ENCODE data around the gene GDF11.

GDF11 gene

GRCh38 chr12:55721601-55722213, 21.2 kb upstream of the GDF11 start:
- Histone ChIP-seq H3K4me1 (peaks cover 94% of the 10 kb centered on the region), H3K36me3 (peaks cover 50% of the 10 kb centered on the region), H3K4me3 (no peak overlapping the region), H3K4me2 (no peak overlapping the region), H3K27ac (no peak overlapping the region), H3K9ac (no peak overlapping the region), H3K9me3 (no peaks in the 10 kb centered on the region), H3K27me3 (no peaks in the 10 kb centered on the region), H4K20me1 (peaks cover 14% of the 10 kb centered on the region)
- no peak for TF ChIP-seq Cebpa-rat (IDR thresholded peaks at IDR 0.05)

- Histone ChIP-seq H3K9ac (peak overlapping the region; percentile 30; the same call in 1 of the 2 replicates), H3K4me2 (peak overlapping the region; percentile 68), H3K27me3 (no peaks in the 10 kb centered on the region), H4K20me1 (peaks cover 27% of the 10 kb centered on the region), H3K4me1 (peaks cover 94% of the 10 kb centered on the region), H3K9me3 (no peaks in the 10 kb centered on the region), H3K27ac (peak overlapping the region; percentile 68), H3K36me3 (peaks cover 57% of the 10 kb centered on the region), H3K4me3 (no peak overlapping the region)
- no peak for TF ChIP-seq Cebpa-rat (IDR thresholded peaks at IDR 0.05)
Measured at GRCh38 chr12:55722948-55723347, 20.0 kb upstream of the GDF11 start.

- peak overlapping the region; percentile 68 for H3K27ac ChIP-seq
- peaks cover 87% of the 10 kb centered on the region for H3K4me1 ChIP-seq
- H3K9ac ChIP-seq: peak overlapping the region; percentile 57; the same call in 1 of the 2 replicates
- H3K36me3 ChIP-seq: peaks cover 57% of the 10 kb centered on the region
- peaks cover 28% of the 10 kb centered on the region for H4K20me1 ChIP-seq
- TF ChIP-seq Cebpa-rat (IDR thresholded peaks at IDR 0.05): no peak
- H3K27me3 ChIP-seq: no peaks in the 10 kb centered on the region
- H3K4me2 ChIP-seq: peak overlapping the region; percentile 68
- H3K4me3 ChIP-seq: no peak overlapping the region
- no peaks in the 10 kb centered on the region for H3K9me3 ChIP-seq
Measured at GRCh38 chr12:55723516-55724225, 19.3 kb upstream of the GDF11 start.

DNA sequence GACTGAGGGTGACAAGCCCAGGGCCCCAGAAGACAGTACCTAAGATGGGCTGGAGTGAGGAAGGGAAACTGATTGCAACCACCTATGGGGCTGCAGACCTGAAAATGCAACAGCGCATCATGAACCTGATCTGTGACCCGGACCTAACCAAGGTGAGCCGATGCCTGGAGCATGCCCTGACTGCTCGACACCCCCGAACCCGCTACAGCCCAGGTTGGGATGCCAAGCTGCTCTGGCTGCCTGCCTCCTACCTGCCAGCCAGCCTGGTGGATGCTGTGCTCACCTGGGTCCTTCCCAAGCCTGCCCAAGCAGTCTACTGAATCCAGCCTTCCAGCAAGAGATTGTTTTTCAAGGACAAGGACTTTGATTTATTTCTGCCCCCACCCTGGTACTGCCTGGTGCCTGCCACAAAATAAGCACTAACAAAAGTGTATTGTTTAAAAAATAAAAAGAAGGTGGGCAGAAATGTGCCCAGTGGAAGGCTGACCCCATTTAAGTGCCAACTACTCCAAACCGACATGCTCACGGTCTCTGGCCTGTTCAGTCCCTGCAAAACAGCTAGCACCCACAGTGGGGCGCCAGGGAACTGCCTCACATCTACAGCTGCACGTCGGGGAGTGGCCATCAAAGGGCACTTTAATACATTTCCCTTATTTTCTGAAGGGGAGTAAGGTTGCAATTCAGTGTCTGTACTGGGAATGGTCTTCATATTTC, 18.5 kb upstream of the GDF11 start:
- H3K9ac ChIP-seq: no peak overlapping the region

GRCh38 chr12:55724940-55725309, 18.0 kb upstream of the GDF11 start:
- H3K9me3 ChIP-seq: no peaks in the 10 kb centered on the region
- peaks cover 28% of the 10 kb centered on the region for H4K20me1 ChIP-seq
- H3K4me2 ChIP-seq: peak overlapping the region; percentile 68
- TF ChIP-seq Cebpa-rat (IDR thresholded peaks at IDR 0.05): no peak
- H3K4me3 ChIP-seq: no peak overlapping the region
- peaks cover 46% of the 10 kb centered on the region for H3K36me3 ChIP-seq
- H3K27ac ChIP-seq: no peak overlapping the region
- H3K27me3 ChIP-seq: no peaks in the 10 kb centered on the region
- peaks cover 77% of the 10 kb centered on the region for H3K4me1 ChIP-seq
- no peak overlapping the region for H3K9ac ChIP-seq

More for the DNA sequence above, 18.5 kb upstream of the GDF11 start:
- H4K20me1 ChIP-seq: peaks cover 28% of the 10 kb centered on the region
- TF ChIP-seq Cebpa-rat (IDR thresholded peaks at IDR 0.05): no peak
- H3K27me3 ChIP-seq: no peaks in the 10 kb centered on the region
- H3K9me3 ChIP-seq: no peaks in the 10 kb centered on the region
- H3K27ac ChIP-seq: no peak overlapping the region
- peak overlapping the region; percentile 68 for H3K4me2 ChIP-seq
- peaks cover 50% of the 10 kb centered on the region for H3K36me3 ChIP-seq
- peaks cover 80% of the 10 kb centered on the region for H3K4me1 ChIP-seq
- H3K4me3 ChIP-seq: no peak overlapping the region

GRCh38 chr12:55725556-55725955, 17.4 kb upstream of the GDF11 start:
- H3K4me3 ChIP-seq: no peak overlapping the region
- no peak overlapping the region for H3K27ac ChIP-seq
- TF ChIP-seq Cebpa-rat (IDR thresholded peaks at IDR 0.05): no peak
- H3K9me3 ChIP-seq: no peaks in the 10 kb centered on the region
- no peak overlapping the region for H3K9ac ChIP-seq
- peaks cover 77% of the 10 kb centered on the region for H3K4me1 ChIP-seq
- peaks cover 28% of the 10 kb centered on the region for H4K20me1 ChIP-seq
- H3K4me2 ChIP-seq: peak overlapping the region; percentile 68; the same call in 1 of the 2 replicates
- peaks cover 46% of the 10 kb centered on the region for H3K36me3 ChIP-seq
- no peaks in the 10 kb centered on the region for H3K27me3 ChIP-seq

DNA sequence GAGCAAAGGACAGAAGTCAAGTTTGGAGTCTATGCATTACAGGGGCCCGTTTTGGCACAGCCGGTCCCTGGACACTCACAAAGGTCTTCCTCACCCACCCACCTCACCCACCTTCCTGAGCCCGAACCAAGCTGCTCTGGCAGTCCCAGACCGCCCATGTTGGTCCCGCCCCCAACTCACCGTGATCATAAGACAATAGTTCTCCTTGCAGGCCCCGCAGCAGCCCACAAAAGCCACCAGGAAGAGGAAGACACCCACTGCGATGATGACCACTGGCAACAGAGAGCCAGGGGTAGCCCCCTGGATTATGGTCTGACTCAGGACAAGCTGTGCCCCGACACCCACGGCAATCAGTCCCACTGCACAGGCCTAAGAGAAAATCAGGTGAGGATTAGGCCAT, 16.0 kb upstream of the GDF11 start:
- Histone ChIP-seq H3K27me3 (no peaks in the 10 kb centered on the region), H3K9ac (peak overlapping the region; percentile 87), H3K27ac (peak overlapping the region; percentile 89), H3K4me3 (peak overlapping the region; percentile 77; the same call in 1 of the 2 replicates), H3K9me3 (no peaks in the 10 kb centered on the region), H3K36me3 (peaks cover 36% of the 10 kb centered on the region), H4K20me1 (peaks cover 28% of the 10 kb centered on the region), H3K4me1 (peaks cover 77% of the 10 kb centered on the region), H3K4me2 (peak overlapping the region; percentile 99)
- no peak for TF ChIP-seq Cebpa-rat (IDR thresholded peaks at IDR 0.05)

DNA sequence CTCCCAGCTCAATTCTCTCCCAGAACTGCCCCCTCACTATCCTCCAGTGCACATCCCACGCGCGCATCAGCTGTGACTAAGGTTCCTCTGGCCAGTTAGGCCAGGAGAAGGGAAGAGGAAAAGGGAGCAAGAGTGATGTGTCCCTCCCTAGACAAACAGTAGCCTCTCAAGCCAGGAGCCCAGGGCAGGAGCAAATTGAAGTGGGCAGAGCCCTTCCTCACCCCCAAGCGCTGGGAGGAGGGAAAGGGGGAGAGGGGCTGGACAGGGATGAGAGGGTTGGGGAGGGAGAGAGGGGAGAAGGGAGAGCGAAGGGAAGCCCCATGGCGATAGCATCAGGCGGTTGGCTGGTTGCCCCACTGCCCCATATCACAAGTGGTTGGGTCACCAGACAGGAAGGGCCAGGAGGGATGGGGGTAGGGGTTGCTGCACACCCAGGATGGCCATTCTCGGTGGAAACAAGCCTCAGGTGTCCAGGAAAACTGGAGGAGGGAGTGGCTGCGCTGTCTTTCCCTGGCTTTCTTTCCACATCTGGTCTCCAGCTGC, 15.2 kb upstream of the GDF11 start:
- Histone ChIP-seq H3K4me1 (peaks cover 77% of the 10 kb centered on the region), H3K27me3 (no peaks in the 10 kb centered on the region), H4K20me1 (peaks cover 28% of the 10 kb centered on the region), H3K9ac (peak overlapping the region; percentile 87), H3K4me2 (peak overlapping the region; percentile 99), H3K9me3 (no peaks in the 10 kb centered on the region), H3K27ac (peak overlapping the region; percentile 89), H3K4me3 (peak overlapping the region; percentile 77), H3K36me3 (peaks cover 36% of the 10 kb centered on the region)
- TF ChIP-seq Cebpa-rat (IDR thresholded peaks at IDR 0.05): no peak

- Histone ChIP-seq H3K9ac (peak overlapping the region; percentile 87), H3K4me2 (peak overlapping the region; percentile 99), H3K9me3 (no peaks in the 10 kb centered on the region), H3K27me3 (no peaks in the 10 kb centered on the region), H3K36me3 (peaks cover 36% of the 10 kb centered on the region), H3K27ac (peak overlapping the region; percentile 89), H4K20me1 (peaks cover 28% of the 10 kb centered on the region), H3K4me3 (peak overlapping the region; percentile 77), H3K4me1 (peaks cover 77% of the 10 kb centered on the region)
- TF ChIP-seq Cebpa-rat (IDR thresholded peaks at IDR 0.05): no peak
Measured at GRCh38 chr12:55728186-55728938, 14.6 kb upstream of the GDF11 start.
